Esophagus squamous epithelium (tissue), 5 donors: ENCODE data around the gene TMEM178B. TPM values are rescaled to one million over a fixed set of nuclear protein-coding genes. Genes with fewer than 3 reads are reported as not detected.

Experiments
- DNase-seq: peaks from one replicate; lab custom pipeline; 2025; lab: John Stamatoyannopoulos, UW
- H3K27ac ChIP-seq, 4 donors: fragments of 200-600 bp; sonication (generic); one replicate each; pipeline ENCODE4 v1.5.1; 2016 to 2019; ENCODE audit warnings: mild to moderate bottlenecking in 1 of 4
- H3K27me3 ChIP-seq, 4 donors: fragments of 200-600 bp; sonication (generic); 1 replicate in 3 of 4; 2 replicates in 1 of 4; pipeline versions ENCODE4 v1.5.1 to v1.6.0; 2017 to 2021; ENCODE audit warnings: antibody characterized with exemption in 1 of 4
- H3K36me3 ChIP-seq, 3 donors: fragments of 200-600 bp; sonication (generic); one replicate each; pipeline ENCODE4 v1.5.1; 2016 to 2019
- H3K4me1 ChIP-seq, 3 donors: fragments of 200-600 bp; sonication (generic); one replicate each; pipeline ENCODE4 v1.5.1; 2017 to 2019
- H3K4me3 ChIP-seq, 4 donors: fragments of 200-600 bp; sonication (generic); 1 replicate in 3 of 4; 2 replicates in 1 of 4; pipeline ENCODE4 v1.5.1; 2016 to 2019; ENCODE audit warnings: mild to moderate bottlenecking in 2 of 4, moderate library complexity in 1 of 4
- H3K9me3 ChIP-seq, 3 donors: fragments of 200-600 bp; sonication (generic); one replicate each; pipeline ENCODE4 v1.5.1; 2016 to 2019
- POLR2A ChIP-seq, 4 donors: fragments of 450-650 bp; IDR thresholded peaks; one replicate each; pipeline ENCODE4 v1.6.1; 2017; ENCODE audit warnings: antibody characterized with exemption in 4 of 4, mild to moderate bottlenecking in 4 of 4, moderate library complexity in 3 of 4
- WGBS, 2 donors: methylation state at CpG; one replicate each; pipeline ENCODE4 v1.1.5; 2018; 5-methylcytosine and 5-hydroxymethylcytosine counted together
- intact Hi-C: fragments of 100-400 bp; cut with DNase I; formaldehyde crosslinking; loops from one replicate; pipeline ENCODE4 v1.15.0; 2022
- total RNA-seq, 4 donors: library from RNA; depleted of rRNA; stranded (reverse); fragments of >200 nt; gene quantifications; one replicate each; pipeline ENCODE4 v1.1.0, GENCODE V29; 2016
- TF ChIP-seq, protein P1 (sequence below), 6 experiments: fragments of 450-650 bp in 4 of 6; fragments of 200-600 bp in 2 of 6; sonication (generic) in 2 of 6; IDR thresholded peaks; one replicate each; pipeline ENCODE4 v1.5.1; 2016 to 2019; ENCODE audit warnings: antibody characterized with exemption in 6 of 6, mild to moderate bottlenecking in 4 of 6, moderate library complexity in 4 of 6
- donor health status: DM: yes; HTN: yes; CAD: no.

Gene TMEM178B
- total RNA-seq, 4 donors from 2014 or later, result 0.95 to 1.7 (median 1.2) TPM

DNA sequence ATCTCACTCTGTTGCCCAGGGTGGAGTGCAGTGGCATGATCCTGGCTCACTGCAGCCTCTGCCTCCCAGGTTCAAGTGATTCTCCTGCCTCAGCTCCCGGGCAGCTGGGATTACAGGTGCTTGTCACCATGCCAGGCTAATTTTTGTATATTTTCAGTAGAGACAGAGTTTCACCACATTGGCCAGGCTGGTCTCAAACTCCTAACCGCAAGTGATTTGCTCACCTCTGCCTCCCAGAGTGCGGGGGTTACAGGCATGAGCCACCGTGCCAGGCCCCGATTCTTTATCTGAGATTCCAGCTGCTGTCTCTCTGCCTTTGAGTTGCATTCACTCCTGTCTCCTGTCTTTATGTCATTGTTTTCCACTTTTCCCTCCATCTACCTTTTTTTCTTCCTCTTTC, 168.7 kb downstream of the TMEM178B start:
- TF ChIP-seq, protein P1, sequence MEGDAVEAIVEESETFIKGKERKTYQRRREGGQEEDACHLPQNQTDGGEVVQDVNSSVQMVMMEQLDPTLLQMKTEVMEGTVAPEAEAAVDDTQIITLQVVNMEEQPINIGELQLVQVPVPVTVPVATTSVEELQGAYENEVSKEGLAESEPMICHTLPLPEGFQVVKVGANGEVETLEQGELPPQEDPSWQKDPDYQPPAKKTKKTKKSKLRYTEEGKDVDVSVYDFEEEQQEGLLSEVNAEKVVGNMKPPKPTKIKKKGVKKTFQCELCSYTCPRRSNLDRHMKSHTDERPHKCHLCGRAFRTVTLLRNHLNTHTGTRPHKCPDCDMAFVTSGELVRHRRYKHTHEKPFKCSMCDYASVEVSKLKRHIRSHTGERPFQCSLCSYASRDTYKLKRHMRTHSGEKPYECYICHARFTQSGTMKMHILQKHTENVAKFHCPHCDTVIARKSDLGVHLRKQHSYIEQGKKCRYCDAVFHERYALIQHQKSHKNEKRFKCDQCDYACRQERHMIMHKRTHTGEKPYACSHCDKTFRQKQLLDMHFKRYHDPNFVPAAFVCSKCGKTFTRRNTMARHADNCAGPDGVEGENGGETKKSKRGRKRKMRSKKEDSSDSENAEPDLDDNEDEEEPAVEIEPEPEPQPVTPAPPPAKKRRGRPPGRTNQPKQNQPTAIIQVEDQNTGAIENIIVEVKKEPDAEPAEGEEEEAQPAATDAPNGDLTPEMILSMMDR (IDR thresholded peaks at IDR 0.05), result no peak
- no peak for TF ChIP-seq POLR2A (IDR thresholded peaks at IDR 0.05)
- no peak for DNase-seq
- 81 to 82% methylated on average over 5 of the region's 5 CpGs for WGBS, 2 donors

DNA sequence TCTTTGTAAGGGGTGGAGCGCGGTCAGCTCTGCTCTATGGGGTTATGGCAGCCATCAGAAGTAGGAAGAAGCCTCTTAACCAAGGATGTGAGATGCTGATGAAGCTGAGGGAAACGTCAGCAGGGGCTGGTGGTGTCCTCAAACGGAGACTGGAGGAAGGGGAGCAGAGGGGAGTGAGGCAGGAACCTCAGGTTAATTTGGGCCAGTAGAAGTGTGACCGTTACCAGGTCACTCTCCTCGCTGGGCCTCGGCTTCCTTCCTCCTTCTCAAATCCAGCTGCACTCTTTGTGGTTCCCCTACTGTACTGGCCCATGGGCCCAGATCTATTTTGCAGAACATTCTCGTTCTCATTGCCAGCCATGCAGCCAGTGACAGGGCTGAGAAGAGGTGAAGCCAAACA, 169.5 kb downstream of the TMEM178B start:
- Histone ChIP-seq H3K36me3 (no peaks in the 10 kb centered on the region), H3K4me1 (no peaks in the 10 kb centered on the region), H3K4me3 (no peak overlapping the region), H3K27ac (no peak overlapping the region), H3K27me3 (no peaks in the 10 kb centered on the region), H3K9me3 (no peaks in the 10 kb centered on the region)
- no peak for DNase-seq
- 69 to 72% methylated on average over 7 to 8 of the region's 8 CpGs for WGBS, 2 donors
- TF ChIP-seq POLR2A (IDR thresholded peaks at IDR 0.05), result no peak
- TF ChIP-seq, protein P1 (IDR thresholded peaks at IDR 0.05), result no peak
- intact Hi-C loops, result loop anchor here (10.0 kb wide), 1 partner anchor 301 kb away; no protein-coding TSS in a partner anchor

More for the DNA sequence above, 168.7 kb downstream of the TMEM178B start:
- H3K27ac ChIP-seq, result no peak overlapping the region
- H3K9me3 ChIP-seq, result no peaks in the 10 kb centered on the region
- H3K27me3 ChIP-seq, result no peaks in the 10 kb centered on the region
- intact Hi-C loops, result loop anchor here (10.0 kb wide), 1 partner anchor 302 kb away; no protein-coding TSS in a partner anchor
- no peak overlapping the region for H3K4me3 ChIP-seq
- no peaks in the 10 kb centered on the region for H3K4me1 ChIP-seq
- no peaks in the 10 kb centered on the region for H3K36me3 ChIP-seq

DNA sequence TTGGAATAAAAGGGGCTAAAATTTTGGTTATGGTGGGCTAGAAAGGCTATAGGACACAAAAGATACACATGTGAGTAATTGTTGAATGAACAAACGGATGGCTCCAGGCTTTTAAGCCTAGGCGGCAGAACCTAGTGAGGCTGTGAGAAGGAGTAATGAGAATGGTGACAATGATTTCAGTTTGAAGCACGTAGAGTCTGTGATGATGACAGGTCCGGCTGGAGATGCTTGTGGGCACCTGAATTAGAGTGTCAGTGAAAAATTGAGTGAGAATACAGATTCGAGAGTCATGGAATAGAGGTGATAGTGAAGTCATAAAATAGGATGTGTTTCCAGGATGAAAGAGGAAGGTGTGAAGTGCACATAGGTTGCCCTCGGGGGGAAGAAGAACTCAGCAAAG, 170.6 kb downstream of the TMEM178B start:
- Histone ChIP-seq H3K36me3 (no peaks in the 10 kb centered on the region), H3K9me3 (no peaks in the 10 kb centered on the region), H3K27me3 (no peaks in the 10 kb centered on the region), H3K27ac (no peak overlapping the region), H3K4me3 (no peak overlapping the region), H3K4me1 (no peaks in the 10 kb centered on the region)
- 83 to 84% methylated on average over 6 of the region's 6 CpGs for WGBS, 2 donors
- TF ChIP-seq, protein P1 (IDR thresholded peaks at IDR 0.05), result no peak
- TF ChIP-seq POLR2A (IDR thresholded peaks at IDR 0.05), result no peak
- intact Hi-C loops, result loop anchor here (10.0 kb wide), 1 partner anchor 300 kb away; no protein-coding TSS in a partner anchor
- no peak for DNase-seq

DNA sequence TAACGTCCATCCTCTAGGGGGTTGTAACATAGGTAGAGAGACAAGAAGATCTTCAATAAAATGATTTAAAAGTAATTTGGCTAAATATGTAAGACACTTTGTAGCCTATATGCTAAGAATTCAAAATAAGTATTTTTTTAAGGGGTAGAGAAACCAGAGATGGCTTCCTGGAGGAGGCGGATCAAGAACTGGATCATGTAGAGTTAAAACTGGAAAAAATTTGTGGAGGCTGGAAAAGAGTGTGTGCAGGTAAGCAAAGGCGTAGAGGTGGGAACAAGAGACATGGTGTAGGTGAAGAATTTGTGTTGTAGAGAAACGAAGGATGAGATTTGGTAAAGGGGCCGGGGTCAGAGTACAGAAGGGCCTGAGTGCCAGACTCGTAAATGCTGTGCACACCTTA, 172.6 kb downstream of the TMEM178B start:
- H3K36me3 ChIP-seq, result no peaks in the 10 kb centered on the region
- DNase-seq, result no peak
- H3K27ac ChIP-seq, result no peak overlapping the region
- H3K9me3 ChIP-seq, result no peaks in the 10 kb centered on the region
- 88% methylated on average over 6 of the region's 6 CpGs for WGBS, 2 donors
- H3K4me1 ChIP-seq, result no peaks in the 10 kb centered on the region
- no peak overlapping the region for H3K4me3 ChIP-seq
- intact Hi-C loops, result loop anchor here (10.0 kb wide), 1 partner anchor 298 kb away; no protein-coding TSS in a partner anchor
- TF ChIP-seq POLR2A (IDR thresholded peaks at IDR 0.05), result no peak
- TF ChIP-seq, protein P1 (IDR thresholded peaks at IDR 0.05), result no peak
- H3K27me3 ChIP-seq, result no peaks in the 10 kb centered on the region

DNA sequence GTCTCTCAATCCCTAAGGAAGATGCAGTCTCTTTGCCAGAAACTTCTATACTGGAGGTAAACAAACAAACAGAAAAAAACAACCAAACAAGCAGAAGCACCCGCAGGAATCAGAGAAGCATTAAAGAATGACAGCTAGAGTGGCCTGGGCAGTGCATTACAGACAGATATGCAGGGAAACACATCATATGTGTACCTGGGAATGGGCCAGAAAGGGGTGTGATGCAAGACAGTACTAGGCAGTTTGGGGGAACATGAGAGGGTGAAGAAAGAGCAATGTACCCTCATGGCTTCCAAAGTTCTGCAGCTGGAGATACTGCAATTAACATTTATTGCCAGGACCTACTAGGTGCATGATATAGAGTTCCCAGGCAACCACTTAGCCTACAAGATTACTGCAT, 177.3 kb downstream of the TMEM178B start:
- no peak for DNase-seq
- TF ChIP-seq, protein P1 (IDR thresholded peaks at IDR 0.05), result no peak
- TF ChIP-seq POLR2A (IDR thresholded peaks at IDR 0.05), result no peak
- intact Hi-C loops, result no loop called here

More for the DNA sequence above, 177.3 kb downstream of the TMEM178B start:
- no peak overlapping the region for H3K27ac ChIP-seq
- 40 to 75% methylated on average over 1 of the region's 1 CpG for WGBS, 2 donors
- no peaks in the 10 kb centered on the region for H3K36me3 ChIP-seq
- no peaks in the 10 kb centered on the region for H3K4me1 ChIP-seq
- H3K4me3 ChIP-seq, result no peak overlapping the region
- no peaks in the 10 kb centered on the region for H3K9me3 ChIP-seq
- no peaks in the 10 kb centered on the region for H3K27me3 ChIP-seq
